Measurements from ENCODE around the gene XRCC4.

- TF ChIP-seq, protein P1, sequence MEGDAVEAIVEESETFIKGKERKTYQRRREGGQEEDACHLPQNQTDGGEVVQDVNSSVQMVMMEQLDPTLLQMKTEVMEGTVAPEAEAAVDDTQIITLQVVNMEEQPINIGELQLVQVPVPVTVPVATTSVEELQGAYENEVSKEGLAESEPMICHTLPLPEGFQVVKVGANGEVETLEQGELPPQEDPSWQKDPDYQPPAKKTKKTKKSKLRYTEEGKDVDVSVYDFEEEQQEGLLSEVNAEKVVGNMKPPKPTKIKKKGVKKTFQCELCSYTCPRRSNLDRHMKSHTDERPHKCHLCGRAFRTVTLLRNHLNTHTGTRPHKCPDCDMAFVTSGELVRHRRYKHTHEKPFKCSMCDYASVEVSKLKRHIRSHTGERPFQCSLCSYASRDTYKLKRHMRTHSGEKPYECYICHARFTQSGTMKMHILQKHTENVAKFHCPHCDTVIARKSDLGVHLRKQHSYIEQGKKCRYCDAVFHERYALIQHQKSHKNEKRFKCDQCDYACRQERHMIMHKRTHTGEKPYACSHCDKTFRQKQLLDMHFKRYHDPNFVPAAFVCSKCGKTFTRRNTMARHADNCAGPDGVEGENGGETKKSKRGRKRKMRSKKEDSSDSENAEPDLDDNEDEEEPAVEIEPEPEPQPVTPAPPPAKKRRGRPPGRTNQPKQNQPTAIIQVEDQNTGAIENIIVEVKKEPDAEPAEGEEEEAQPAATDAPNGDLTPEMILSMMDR (IDR thresholded peaks at IDR 0.05), result no peak
- TF ChIP-seq EP300 (IDR thresholded peaks at IDR 0.05) (no peak), POLR2A (IDR thresholded peaks at IDR 0.05) (no peak)
Measured at GRCh38 chr5:83306572-83307241, 229.4 kb downstream of the XRCC4 start.
